LNCaP clone FGC (cell line): Measurements from ENCODE around the gene DUSP12.

Source experiments
- DNase-seq: peaks from one replicate; pipeline ENCODE4 v3.0.0-alpha.2; 2011; ENCODE audit warnings: low read depth
- H3K4me3 ChIP-seq: 2 replicates; pipeline ENCODE4 v1.5.1; 2011; ENCODE audit warnings: mild to moderate bottlenecking, low read depth, low read length, control low read depth
- CTCF ChIP-seq: IDR thresholded peaks from 2 replicates; pipeline ENCODE4 v1.5.1; 2012; ENCODE audit warnings: mild to moderate bottlenecking; ENCODE audit not compliant: control insufficient read depth, insufficient read depth; ENCODE audit errors: extremely low read depth

Gene DUSP12

GRCh38 chr1:161709373-161709772, 40.2 kb upstream of the DUSP12 start:
- no peak overlapping the region for H3K4me3 ChIP-seq
- DNase-seq = no peak
- TF ChIP-seq CTCF = no peak

GRCh38 chr1:161710560-161710959, 39.0 kb upstream of the DUSP12 start:
- no peak for TF ChIP-seq CTCF
- no peak for DNase-seq
- no peak overlapping the region for H3K4me3 ChIP-seq

- no peak for DNase-seq
- TF ChIP-seq CTCF = no peak
- H3K4me3 ChIP-seq = no peak overlapping the region
Measured at GRCh38 chr1:161718559-161719324, 30.8 kb upstream of the DUSP12 start.

GRCh38 chr1:161719325-161719611, 30.3 kb upstream of the DUSP12 start:
- no peak for DNase-seq
- no peak for TF ChIP-seq CTCF
- no peak overlapping the region for H3K4me3 ChIP-seq

- no peak for DNase-seq
- no peak for TF ChIP-seq CTCF
- no peak overlapping the region for H3K4me3 ChIP-seq
Measured at GRCh38 chr1:161720422-161720821, 29.2 kb upstream of the DUSP12 start.

GRCh38 chr1:161720956-161721737, 28.4 kb upstream of the DUSP12 start, which contains the start of gene FCRLB:
Gene FCRLB (plus strand): TSS chr1:161721544. CDS start chr1:161722673, 1,129 bp downstream.
- TF ChIP-seq CTCF = no peak
- H3K4me3 ChIP-seq = no peak within 1 kb of the TSS
- no peak for DNase-seq
